ENCODE data around the gene LBP.

LBP gene

DNA sequence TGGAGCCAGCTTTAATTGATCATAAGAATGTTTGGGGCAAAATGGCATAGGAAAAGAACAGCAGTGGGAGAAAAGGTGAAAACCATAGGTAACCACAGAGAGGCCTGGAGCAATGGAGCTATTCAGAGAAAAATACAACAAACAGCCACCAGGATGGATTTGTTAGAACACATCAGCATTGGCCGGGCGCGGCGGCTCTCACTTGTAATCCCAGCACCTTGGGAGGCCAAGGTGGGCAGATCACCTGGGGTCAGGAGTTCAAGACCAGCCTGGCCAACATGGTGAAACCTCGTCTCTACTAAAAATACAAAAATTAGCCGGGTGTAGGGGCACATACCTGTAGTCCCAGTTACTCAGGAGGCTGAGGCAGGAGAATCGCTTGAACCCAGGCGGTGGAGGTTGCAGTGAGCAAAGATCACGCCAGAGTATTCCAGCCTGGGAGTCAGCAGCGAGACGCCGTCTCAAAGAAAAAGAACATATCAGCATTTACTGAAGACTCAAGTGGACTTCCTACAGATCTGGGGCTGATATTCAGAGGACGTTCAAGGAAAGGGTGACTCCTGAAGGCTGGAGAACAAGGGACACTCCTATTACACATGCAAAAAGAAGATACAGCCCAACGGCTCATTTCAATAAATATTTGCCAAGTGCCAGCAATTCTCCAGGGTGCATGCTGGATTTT lies 68.6 kb downstream of the LBP start:
- H3K27ac ChIP-seq (ENCODE audit: low read depth, low read length) = no peak overlapping the region
- no peak overlapping the region for H3K4me3 ChIP-seq (ENCODE audit: low read length)
- no peaks in the 10 kb centered on the region for H3K27me3 ChIP-seq (ENCODE audit: control insufficient read depth, insufficient read depth, low read length)
- peaks cover 13% of the 10 kb centered on the region for H3K36me3 ChIP-seq (ENCODE audit: control insufficient read depth, insufficient read depth, low read length)
- no peaks in the 10 kb centered on the region for H3K4me1 ChIP-seq (ENCODE audit: control insufficient read depth, insufficient read depth, low read length)
- no peak overlapping the region for H3K9ac ChIP-seq (ENCODE audit: low read length)

GRCh38 chr20:38418509-38419204 lies 72.4 kb downstream of the LBP start:
- H3K27ac ChIP-seq (ENCODE audit: low read depth, low read length) = no peak overlapping the region
- H3K4me1 ChIP-seq (ENCODE audit: control insufficient read depth, insufficient read depth, low read length) = no peaks in the 10 kb centered on the region
- peaks cover 31% of the 10 kb centered on the region for H3K36me3 ChIP-seq (ENCODE audit: control insufficient read depth, insufficient read depth, low read length)
- H3K27me3 ChIP-seq (ENCODE audit: control insufficient read depth, insufficient read depth, low read length) = no peaks in the 10 kb centered on the region
- H3K4me3 ChIP-seq (ENCODE audit: low read length) = no peak overlapping the region
- H3K9ac ChIP-seq (ENCODE audit: low read length) = no peak overlapping the region

DNA sequence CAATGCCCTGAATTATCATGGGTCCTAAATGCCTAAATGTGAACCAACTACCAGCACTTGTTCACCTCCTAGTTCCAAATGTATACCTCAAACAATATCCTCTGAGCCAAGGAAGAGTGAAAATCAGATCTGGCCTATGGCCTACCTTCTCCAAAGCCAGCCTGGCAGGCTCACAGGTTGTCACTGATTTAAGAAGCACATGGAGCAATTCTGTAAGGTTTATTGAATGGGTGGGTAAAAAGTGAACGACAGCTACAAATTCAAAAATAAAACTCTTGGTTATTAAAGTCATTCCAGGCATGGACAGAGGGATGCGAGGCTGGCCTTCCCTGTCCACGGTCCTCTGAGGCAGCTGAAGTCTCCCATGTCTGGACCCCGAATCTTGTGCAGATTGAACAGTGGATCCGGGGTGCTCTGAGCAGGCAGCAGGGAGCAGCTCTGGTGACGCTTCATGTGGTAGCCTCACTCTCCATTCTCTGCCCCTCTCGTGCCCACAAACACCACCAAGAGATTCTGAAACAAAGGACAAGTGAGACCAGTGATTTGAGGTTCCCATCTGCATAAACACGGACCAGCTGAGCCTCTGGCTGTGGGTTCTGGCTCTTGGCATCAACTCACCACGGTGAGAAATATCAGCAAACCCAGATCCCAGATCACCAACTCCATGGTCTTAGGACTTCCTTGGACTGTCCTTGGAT lies 74.3 kb downstream of the LBP start:
- H3K27ac ChIP-seq (ENCODE audit: low read depth, low read length) = no peak overlapping the region
- H3K4me1 ChIP-seq (ENCODE audit: control insufficient read depth, insufficient read depth, low read length) = no peaks in the 10 kb centered on the region
- H3K9ac ChIP-seq (ENCODE audit: low read length) = no peak overlapping the region
- no peaks in the 10 kb centered on the region for H3K27me3 ChIP-seq (ENCODE audit: control insufficient read depth, insufficient read depth, low read length)
- H3K36me3 ChIP-seq (ENCODE audit: control insufficient read depth, insufficient read depth, low read length) = peaks cover 47% of the 10 kb centered on the region
- no peak overlapping the region for H3K4me3 ChIP-seq (ENCODE audit: low read length)

DNA sequence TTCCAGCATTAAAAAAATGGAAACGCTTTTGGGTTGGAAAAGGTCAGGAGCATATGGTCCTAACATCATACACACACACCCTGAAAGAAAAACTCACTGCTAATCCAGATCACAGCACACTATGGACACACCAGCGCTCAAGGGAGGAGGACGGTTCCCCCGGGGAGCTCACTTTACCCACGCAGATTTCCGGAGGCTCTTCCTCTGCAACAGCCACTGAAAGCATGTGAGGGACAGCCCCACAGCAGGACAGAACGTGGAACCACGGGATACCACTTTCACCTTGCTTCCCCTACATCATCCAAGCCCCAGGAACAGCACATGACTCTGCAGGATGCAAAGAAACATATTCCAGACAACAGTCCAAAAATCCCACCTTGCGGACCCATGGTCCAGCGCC lies 75.6 kb downstream of the LBP start:
- Histone ChIP-seq H3K9ac (ENCODE audit: low read length) (no peak overlapping the region), H3K27ac (ENCODE audit: low read depth, low read length) (no peak overlapping the region), H3K4me1 (ENCODE audit: control insufficient read depth, insufficient read depth, low read length) (no peaks in the 10 kb centered on the region), H3K36me3 (ENCODE audit: control insufficient read depth, insufficient read depth, low read length) (peaks cover 54% of the 10 kb centered on the region), H3K4me3 (ENCODE audit: low read length) (no peak overlapping the region), H3K27me3 (ENCODE audit: control insufficient read depth, insufficient read depth, low read length) (no peaks in the 10 kb centered on the region)

- no peak overlapping the region for H3K4me3 ChIP-seq (ENCODE audit: low read length)
- peaks cover 63% of the 10 kb centered on the region for H3K36me3 ChIP-seq (ENCODE audit: control insufficient read depth, insufficient read depth, low read length)
- no peaks in the 10 kb centered on the region for H3K4me1 ChIP-seq (ENCODE audit: control insufficient read depth, insufficient read depth, low read length)
- H3K9ac ChIP-seq (ENCODE audit: low read length) = no peak overlapping the region
- H3K27me3 ChIP-seq (ENCODE audit: control insufficient read depth, insufficient read depth, low read length) = no peaks in the 10 kb centered on the region
- no peak overlapping the region for H3K27ac ChIP-seq (ENCODE audit: low read depth, low read length)
Observed at GRCh38 chr20:38423541-38423940, 77.3 kb downstream of the LBP start.

DNA sequence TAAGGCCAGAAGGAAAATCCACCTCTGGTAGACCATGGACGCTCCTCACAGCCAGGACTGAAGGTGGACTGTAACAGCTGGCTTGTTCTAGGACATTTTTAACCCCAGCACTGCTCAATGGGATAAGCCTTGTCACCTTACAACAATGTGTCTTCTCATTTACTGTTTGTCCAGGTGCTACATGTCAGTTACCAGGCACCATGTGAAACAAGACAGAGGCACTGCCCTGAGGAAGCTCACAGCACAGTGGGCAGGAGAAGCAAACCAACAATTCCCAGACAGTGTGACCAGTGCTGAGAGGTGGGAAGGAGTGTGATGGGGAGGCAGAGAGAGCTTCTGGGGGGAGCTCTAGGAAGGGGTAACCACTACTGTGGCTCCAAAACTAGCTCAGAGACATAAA lies 78.1 kb downstream of the LBP start:
- peaks cover 70% of the 10 kb centered on the region for H3K36me3 ChIP-seq (ENCODE audit: control insufficient read depth, insufficient read depth, low read length)
- no peaks in the 10 kb centered on the region for H3K4me1 ChIP-seq (ENCODE audit: control insufficient read depth, insufficient read depth, low read length)
- no peaks in the 10 kb centered on the region for H3K27me3 ChIP-seq (ENCODE audit: control insufficient read depth, insufficient read depth, low read length)
- H3K4me3 ChIP-seq (ENCODE audit: low read length) = no peak overlapping the region
- no peak overlapping the region for H3K9ac ChIP-seq (ENCODE audit: low read length)
- H3K27ac ChIP-seq (ENCODE audit: low read depth, low read length) = no peak overlapping the region

- peaks cover 65% of the 10 kb centered on the region for H3K36me3 ChIP-seq (ENCODE audit: control insufficient read depth, insufficient read depth, low read length)
- H3K27me3 ChIP-seq (ENCODE audit: control insufficient read depth, insufficient read depth, low read length) = no peaks in the 10 kb centered on the region
- no peak overlapping the region for H3K4me3 ChIP-seq (ENCODE audit: low read length)
- no peak overlapping the region for H3K27ac ChIP-seq (ENCODE audit: low read depth, low read length)
- H3K4me1 ChIP-seq (ENCODE audit: control insufficient read depth, insufficient read depth, low read length) = no peaks in the 10 kb centered on the region
- H3K9ac ChIP-seq (ENCODE audit: low read length) = no peak overlapping the region
Observed at GRCh38 chr20:38426006-38426897, 80.0 kb downstream of the LBP start.
